Measurements from ENCODE around the gene GNE. TPM values are rescaled to one million over a fixed set of nuclear protein-coding genes. Genes with fewer than 3 reads are reported as not detected.

Gene GNE
- total RNA-seq, 1 donor from 2014 or later: 25.2 TPM

GRCh38 chr9:36280989-36281388, 22.7 kb upstream of the GNE start:
- no peak for DNase-seq (ENCODE audit: low spot score)
- Mint-ChIP-seq H3K27ac (no peak overlapping the region), H3K9me3 (no peaks in the 10 kb centered on the region), H3K27me3 (ENCODE audit: insufficient read depth, low read depth) (no peaks in the 10 kb centered on the region), H3K4me3 (no peak overlapping the region), H3K4me1 (peaks cover 6% of the 10 kb centered on the region), H3K36me3 (no peaks in the 10 kb centered on the region)
- no peaks in the 10 kb centered on the region for H3K4me1 ChIP-seq
- no peaks in the 10 kb centered on the region for H3K9me3 ChIP-seq (ENCODE audit: low read depth)
- H3K9ac ChIP-seq: no peak overlapping the region
- no peaks in the 10 kb centered on the region for H3K79me2 ChIP-seq (ENCODE audit: low read depth)
- H3K27me3 ChIP-seq: no peaks in the 10 kb centered on the region
- no peak overlapping the region for H3K27ac ChIP-seq
- no peak overlapping the region for H3K4me2 ChIP-seq
- no peaks in the 10 kb centered on the region for H3K36me3 ChIP-seq
- H3F3A ChIP-seq (ENCODE audit: low read depth): no peaks in the 10 kb centered on the region
- H3K4me3 ChIP-seq: no peak overlapping the region
- no peaks in the 10 kb centered on the region for H4K20me1 ChIP-seq (ENCODE audit: low read depth)
- TF ChIP-seq EZH2phosphoT487 (IDR thresholded peaks at IDR 0.05) (no peak), CTCF (IDR thresholded peaks at IDR 0.05) (no peak)
- H2AFZ ChIP-seq (replicated peaks): no peak overlapping the region

DNA sequence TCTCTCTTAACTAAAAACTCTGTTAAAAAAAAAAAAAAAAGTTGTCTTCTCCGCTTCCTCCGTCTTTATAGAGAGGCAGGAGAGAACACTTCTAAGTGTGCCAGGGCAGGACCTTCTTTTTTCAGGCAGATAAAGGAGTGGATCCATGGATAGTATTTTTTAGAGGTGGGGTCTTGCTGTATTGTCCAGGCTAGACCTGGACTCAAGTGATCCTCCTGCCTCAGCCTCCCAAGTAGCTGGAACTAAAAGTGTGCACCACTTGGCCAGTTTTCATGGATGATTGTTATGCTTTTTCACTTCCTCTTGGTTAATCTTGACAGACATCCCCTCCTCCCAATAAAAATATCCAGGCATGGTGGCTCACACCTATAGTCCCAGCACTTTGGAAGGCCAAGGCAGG, 20.0 kb upstream of the GNE start:
- Mint-ChIP-seq H3K4me1 (peaks cover 6% of the 10 kb centered on the region), H3K36me3 (no peaks in the 10 kb centered on the region), H3K27me3 (ENCODE audit: insufficient read depth, low read depth) (no peaks in the 10 kb centered on the region), H3K9me3 (no peaks in the 10 kb centered on the region), H3K27ac (no peak overlapping the region), H3K4me3 (no peak overlapping the region)
- Histone ChIP-seq H3K4me1 (no peaks in the 10 kb centered on the region), H4K20me1 (ENCODE audit: low read depth) (no peaks in the 10 kb centered on the region), H3K79me2 (ENCODE audit: low read depth) (no peaks in the 10 kb centered on the region), H3K36me3 (no peaks in the 10 kb centered on the region), H3K4me2 (no peak overlapping the region), H3F3A (ENCODE audit: low read depth) (no peaks in the 10 kb centered on the region), H3K9me3 (ENCODE audit: low read depth) (no peaks in the 10 kb centered on the region), H3K27me3 (no peaks in the 10 kb centered on the region), H3K27ac (no peak overlapping the region), H3K4me3 (no peak overlapping the region), H2AFZ (replicated peaks) (no peak overlapping the region), H3K9ac (no peak overlapping the region)
- TF ChIP-seq EZH2phosphoT487 (IDR thresholded peaks at IDR 0.05) (no peak), CTCF (IDR thresholded peaks at IDR 0.05) (no peak), EZH2 (IDR thresholded peaks at IDR 0.05) (no peak)
- no peak for DNase-seq (ENCODE audit: low spot score)

DNA sequence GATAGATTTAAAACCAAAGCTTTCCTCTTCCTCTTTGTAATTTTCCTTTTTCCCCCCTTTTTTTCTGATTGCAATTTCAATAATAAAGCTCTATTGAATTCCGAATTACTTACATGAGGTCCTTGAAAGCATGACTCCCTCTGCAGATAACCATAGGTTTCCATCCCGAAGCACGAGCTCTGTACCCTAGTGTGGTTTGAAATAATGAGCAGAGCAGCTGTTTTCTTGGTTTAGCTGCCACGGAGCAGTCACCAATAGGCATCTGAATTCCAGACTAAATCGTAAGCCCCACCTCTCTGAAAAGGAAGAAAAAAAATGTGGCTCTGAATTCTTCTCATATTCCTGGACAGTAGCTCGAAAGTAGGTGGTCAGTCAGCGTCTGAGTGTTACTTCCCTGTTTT, 18.5 kb upstream of the GNE start:
- Histone ChIP-seq H3K27ac (no peak overlapping the region), H3K9me3 (ENCODE audit: low read depth) (no peaks in the 10 kb centered on the region), H3K4me3 (no peak overlapping the region), H2AFZ (replicated peaks) (peak overlapping the region; percentile 55), H3K36me3 (no peaks in the 10 kb centered on the region), H3K27me3 (no peaks in the 10 kb centered on the region), H4K20me1 (ENCODE audit: low read depth) (no peaks in the 10 kb centered on the region), H3K9ac (no peak overlapping the region), H3K4me1 (no peaks in the 10 kb centered on the region), H3K79me2 (ENCODE audit: low read depth) (no peaks in the 10 kb centered on the region), H3F3A (ENCODE audit: low read depth) (no peaks in the 10 kb centered on the region), H3K4me2 (no peak overlapping the region)
- Mint-ChIP-seq H3K4me3 (no peak overlapping the region), H3K27ac (no peak overlapping the region), H3K27me3 (ENCODE audit: insufficient read depth, low read depth) (no peaks in the 10 kb centered on the region), H3K9me3 (no peaks in the 10 kb centered on the region), H3K36me3 (no peaks in the 10 kb centered on the region), H3K4me1 (peaks cover 6% of the 10 kb centered on the region)
- no peak for TF ChIP-seq CTCF (IDR thresholded peaks at IDR 0.05)
- no peak for TF ChIP-seq EZH2 (IDR thresholded peaks at IDR 0.05)
- no peak for TF ChIP-seq EZH2phosphoT487 (IDR thresholded peaks at IDR 0.05)
- DNase-seq (ENCODE audit: low spot score): peak; percentile 36

- TF ChIP-seq EZH2phosphoT487 (IDR thresholded peaks at IDR 0.05) (no peak), CTCF (IDR thresholded peaks at IDR 0.05) (no peak), EZH2 (IDR thresholded peaks at IDR 0.05) (no peak)
- Histone ChIP-seq H3K27ac (no peak overlapping the region), H3F3A (ENCODE audit: low read depth) (no peaks in the 10 kb centered on the region), H3K79me2 (ENCODE audit: low read depth) (no peaks in the 10 kb centered on the region), H4K20me1 (ENCODE audit: low read depth) (no peaks in the 10 kb centered on the region), H3K9ac (no peak overlapping the region), H2AFZ (replicated peaks) (peak overlapping the region; percentile 55), H3K36me3 (no peaks in the 10 kb centered on the region), H3K4me3 (no peak overlapping the region), H3K9me3 (ENCODE audit: low read depth) (no peaks in the 10 kb centered on the region), H3K27me3 (no peaks in the 10 kb centered on the region), H3K4me2 (no peak overlapping the region), H3K4me1 (no peaks in the 10 kb centered on the region)
- H3K4me1 Mint-ChIP-seq: peaks cover 6% of the 10 kb centered on the region
- DNase-seq (ENCODE audit: low spot score): no peak
- no peak overlapping the region for H3K27ac Mint-ChIP-seq
- H3K27me3 Mint-ChIP-seq (ENCODE audit: insufficient read depth, low read depth): no peaks in the 10 kb centered on the region
- H3K36me3 Mint-ChIP-seq: no peaks in the 10 kb centered on the region
- no peak overlapping the region for H3K4me3 Mint-ChIP-seq
- H3K9me3 Mint-ChIP-seq: no peaks in the 10 kb centered on the region
Measured at GRCh38 chr9:36276254-36276653, 18.0 kb upstream of the GNE start.

All from neural progenitor cell (in vitro differentiated cells).